ENCODE data around the gene EDDM3A.
"Not testable (repeated sequence)": the region's sequence is repeated elsewhere in the genome, so short reads cannot be mapped to it uniquely, and the experiment has no call there.

EDDM3A gene

DNA sequence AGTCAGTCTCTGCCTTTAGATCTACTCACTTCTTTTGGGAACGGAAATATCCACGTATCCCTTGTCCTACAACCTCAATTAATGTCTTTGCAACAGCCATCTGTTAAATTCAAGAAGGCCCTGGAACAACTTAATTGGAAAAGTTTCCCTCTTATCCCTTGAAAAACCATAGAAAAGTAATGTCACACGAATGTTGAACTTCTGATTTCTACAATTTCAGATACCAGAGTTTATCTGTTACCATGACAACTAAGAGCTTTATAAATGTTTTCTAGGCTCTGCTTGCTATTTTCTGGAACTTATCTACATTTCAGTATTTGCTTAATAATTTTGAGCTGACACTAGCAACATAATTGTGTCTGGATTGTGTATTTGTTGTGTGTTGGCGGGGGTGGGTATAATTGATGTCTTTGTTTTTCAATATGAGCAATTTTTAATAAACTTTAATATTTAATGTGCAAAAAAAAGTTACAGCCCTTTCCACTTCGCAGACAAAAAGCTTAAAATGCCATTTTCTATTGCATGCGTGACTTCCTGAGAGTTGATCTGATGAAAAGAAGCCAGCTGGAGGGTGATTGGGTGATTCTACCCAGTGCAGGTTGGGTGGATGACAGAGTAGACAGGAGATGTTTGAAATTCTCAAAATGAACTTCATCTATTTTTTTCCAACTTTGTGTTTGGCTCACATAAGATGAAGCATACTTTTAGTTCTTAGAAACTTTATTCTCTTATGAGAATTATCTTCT lies 11.8 kb upstream of the EDDM3A start:
- DNase-seq (ENCODE audit: low read depth), result no peak

GRCh38 chr14:20734430-20734806 lies 11.3 kb upstream of the EDDM3A start:
- DNase-seq (ENCODE audit: low read depth), result no peak

DNA sequence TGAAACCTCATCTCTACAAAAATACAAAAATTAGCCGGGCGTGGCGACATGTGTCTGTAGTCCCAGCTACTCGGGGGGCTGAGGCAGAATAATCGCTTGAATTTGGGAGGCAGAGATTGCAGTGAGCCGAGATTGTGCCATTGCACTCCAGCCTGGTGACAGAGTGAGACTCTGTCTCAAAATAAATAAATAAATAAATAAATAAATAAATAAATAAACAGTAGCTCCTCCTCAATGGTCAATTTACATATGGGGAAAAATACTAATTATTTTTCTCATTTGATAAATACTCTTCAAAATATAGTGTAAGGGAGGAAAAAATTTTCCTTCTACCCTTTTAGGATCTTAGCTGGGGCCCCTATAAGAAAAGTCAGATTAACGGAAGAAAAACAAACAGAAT lies 7.4 kb upstream of the EDDM3A start:
- not testable (repeated sequence) for DNase-seq (ENCODE audit: low read depth)

GRCh38 chr14:20742132-20742531 lies 3.6 kb upstream of the EDDM3A start:
- no peak for DNase-seq (ENCODE audit: low read depth)

DNA sequence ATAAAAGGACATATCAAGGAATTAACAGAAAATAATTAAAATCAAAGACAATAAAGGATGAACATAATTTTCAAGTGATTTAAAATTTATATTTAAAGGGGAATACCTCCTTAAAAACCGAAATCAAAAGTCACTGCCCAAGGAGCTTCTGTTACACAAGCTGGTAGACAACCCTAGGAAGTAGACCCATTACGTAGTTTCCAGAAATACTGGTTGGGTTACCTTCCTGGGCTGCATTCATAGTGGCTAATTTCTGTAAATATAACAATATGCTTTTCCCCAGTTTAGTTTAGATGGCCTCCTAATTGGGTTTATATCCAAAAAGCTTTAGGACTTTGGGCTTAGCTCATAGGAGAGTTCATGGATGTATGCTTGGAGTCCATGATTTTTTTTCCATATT lies 2.1 kb upstream of the EDDM3A start:
- no peak for DNase-seq (ENCODE audit: low read depth)

DNA sequence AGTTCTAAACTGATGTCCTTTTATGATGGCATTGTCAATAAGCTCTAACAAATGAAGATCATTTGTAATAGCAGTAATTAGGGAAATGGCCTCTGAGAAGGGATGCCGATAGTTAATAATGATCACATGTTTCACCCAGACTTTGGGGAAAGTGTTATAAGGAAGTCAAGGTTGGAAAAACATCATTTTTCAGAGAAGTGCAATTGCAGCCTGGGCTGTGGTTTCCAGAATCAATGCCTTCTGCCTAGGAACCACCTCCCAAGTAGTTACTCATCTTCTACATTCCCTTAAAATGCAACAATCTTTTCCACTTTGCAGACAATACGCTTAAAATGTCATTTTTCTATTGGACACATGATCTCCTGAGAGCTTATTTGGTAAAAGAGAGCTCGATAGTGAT lies 879 bp downstream of the EDDM3A start:
- DNase-seq (ENCODE audit: low read depth), result no peak

GRCh38 chr14:20748439-20748838 lies 2.8 kb downstream of the EDDM3A start:
- no peak for DNase-seq (ENCODE audit: low read depth)

DNA sequence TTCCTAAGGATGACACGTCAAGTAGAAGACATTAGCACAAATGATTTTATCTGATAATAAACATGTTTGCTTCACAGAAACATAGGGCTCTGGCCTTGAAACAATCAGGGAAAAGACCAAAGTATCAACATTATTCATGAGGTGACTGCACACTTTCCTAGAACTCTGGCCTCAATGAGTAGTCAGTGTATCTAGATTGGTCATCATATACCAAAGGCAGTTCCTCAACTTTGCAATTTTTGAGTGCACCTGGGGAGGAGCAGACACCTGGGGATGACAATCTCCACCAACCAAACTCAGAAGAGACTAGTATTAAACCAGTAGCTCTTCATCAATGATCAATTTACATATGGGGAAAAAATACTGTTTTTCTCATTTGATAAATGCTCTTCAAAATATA lies 4.5 kb downstream of the EDDM3A start:
- no peak for DNase-seq (ENCODE audit: low read depth)

- no peak for DNase-seq (ENCODE audit: low read depth)
Measured at GRCh38 chr14:20751963-20752562, 6.4 kb downstream of the EDDM3A start.

DNA sequence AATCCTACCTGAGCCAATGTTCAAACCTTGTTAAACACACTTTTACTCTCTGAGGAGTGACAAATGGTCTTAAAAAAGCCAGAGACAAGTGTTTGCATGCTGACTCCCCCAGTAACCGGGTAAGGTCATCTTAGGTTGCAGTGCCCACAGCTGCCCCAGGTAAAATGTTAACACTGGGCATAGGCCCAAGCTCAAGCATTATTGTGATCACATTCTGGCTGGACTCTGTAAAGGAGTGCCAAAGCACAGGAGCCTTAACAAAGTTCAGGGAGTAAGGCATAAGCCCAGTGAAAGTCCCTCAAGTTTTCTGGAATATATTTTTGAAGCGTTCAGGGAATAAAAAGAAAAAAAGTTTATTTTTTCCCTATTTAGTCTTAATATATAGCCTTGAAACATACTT lies 8.6 kb downstream of the EDDM3A start:
- no peak for DNase-seq (ENCODE audit: low read depth)

DNA sequence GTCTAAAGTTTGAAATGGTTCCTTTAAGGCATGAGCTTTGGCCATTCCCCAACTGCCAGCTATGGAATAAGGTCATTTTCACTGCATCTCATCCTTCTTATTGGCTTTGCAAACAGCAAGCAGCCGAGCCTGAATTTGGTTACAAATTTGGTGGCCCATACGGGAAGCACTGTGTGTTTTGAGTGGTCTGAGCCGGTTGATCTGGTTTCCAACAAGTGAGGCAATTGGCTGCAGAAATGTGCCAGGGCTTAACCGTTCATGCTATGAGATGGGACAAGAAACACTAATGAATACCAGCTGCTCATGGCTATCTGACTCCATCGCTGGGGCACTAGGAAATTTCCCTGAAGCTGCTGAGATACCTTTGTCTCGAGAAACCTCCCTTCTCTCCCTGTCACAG lies 9.3 kb downstream of the EDDM3A start:
- no peak for DNase-seq (ENCODE audit: low read depth)

- no peak for DNase-seq (ENCODE audit: low read depth)
Measured at GRCh38 chr14:20757965-20758364, 12.3 kb downstream of the EDDM3A start.

GRCh38 chr14:20759465-20759864 lies 13.8 kb downstream of the EDDM3A start:
- DNase-seq (ENCODE audit: low read depth), result not testable (repeated sequence)

- DNase-seq (ENCODE audit: low read depth), result no peak
Measured at GRCh38 chr14:20760950-20761349, 15.3 kb downstream of the EDDM3A start.

- DNase-seq (ENCODE audit: low read depth), result no peak
Measured at GRCh38 chr14:20768593-20768892, 22.9 kb downstream of the EDDM3A start.

DNA sequence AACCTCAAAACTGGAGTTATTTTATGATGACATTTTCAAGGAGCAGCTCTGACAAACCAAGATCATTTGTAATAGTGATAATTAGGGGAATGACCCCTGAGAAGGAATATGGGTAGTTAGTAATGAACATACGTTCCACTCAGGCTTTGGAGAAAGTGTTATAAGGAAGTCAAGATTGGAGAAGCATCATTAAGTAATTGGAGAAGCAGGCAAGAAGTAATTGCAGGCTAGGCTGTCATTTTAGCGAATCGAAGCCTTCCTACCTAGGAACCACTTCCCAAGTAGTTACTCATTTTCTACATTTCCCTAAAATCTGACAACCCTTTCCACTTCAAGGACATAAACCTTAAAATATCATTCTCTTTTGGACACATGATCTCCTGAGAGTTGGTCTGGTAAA lies 23.7 kb downstream of the EDDM3A start:
- DNase-seq (ENCODE audit: low read depth), result no peak

GRCh38 chr14:20772650-20773049 lies 27.0 kb downstream of the EDDM3A start:
- DNase-seq (ENCODE audit: low read depth), result no peak

- DNase-seq (ENCODE audit: low read depth), result no peak
Measured at GRCh38 chr14:20774258-20774824, 28.7 kb downstream of the EDDM3A start.

GRCh38 chr14:20775043-20775442 lies 29.4 kb downstream of the EDDM3A start:
- no peak for DNase-seq (ENCODE audit: low read depth)

DNA sequence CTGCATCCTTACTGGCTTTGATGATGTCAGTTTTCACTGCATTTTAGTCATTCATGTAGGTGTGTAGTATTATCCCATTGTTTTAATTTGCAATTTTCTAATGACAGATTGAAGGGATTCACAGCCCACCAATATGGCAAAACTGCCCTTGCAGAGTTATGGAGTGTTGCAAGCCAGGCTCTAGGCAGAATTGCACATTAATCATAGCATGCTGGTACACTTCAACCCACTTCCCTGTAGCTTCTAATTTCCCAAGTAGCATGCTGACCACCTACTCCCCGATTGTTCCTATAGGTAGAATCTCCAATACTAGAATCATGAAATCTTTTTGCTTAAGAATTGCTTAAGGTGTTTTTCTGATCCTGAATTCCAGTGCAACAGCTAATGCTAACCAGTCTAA lies 30.2 kb downstream of the EDDM3A start:
- DNase-seq (ENCODE audit: low read depth), result no peak

GRCh38 chr14:20781803-20782202 lies 36.1 kb downstream of the EDDM3A start:
- DNase-seq (ENCODE audit: low read depth), result no peak

- no peak for DNase-seq (ENCODE audit: low read depth)
Measured at GRCh38 chr14:20782280-20782890, 36.7 kb downstream of the EDDM3A start.

- DNase-seq (ENCODE audit: low read depth), result no peak
Measured at GRCh38 chr14:20787025-20787424, 41.3 kb downstream of the EDDM3A start.

All from stimulated activated CD8-positive, alpha-beta memory T cell treated with anti-CD3 and anti-CD28 coated beads, Interleukin-12 subunit alpha, Interleukin-12 subunit beta, amount 100 ng/mL, for 4 hours (primary cell).